Measurements from ENCODE around the gene PITRM1.

DNA sequence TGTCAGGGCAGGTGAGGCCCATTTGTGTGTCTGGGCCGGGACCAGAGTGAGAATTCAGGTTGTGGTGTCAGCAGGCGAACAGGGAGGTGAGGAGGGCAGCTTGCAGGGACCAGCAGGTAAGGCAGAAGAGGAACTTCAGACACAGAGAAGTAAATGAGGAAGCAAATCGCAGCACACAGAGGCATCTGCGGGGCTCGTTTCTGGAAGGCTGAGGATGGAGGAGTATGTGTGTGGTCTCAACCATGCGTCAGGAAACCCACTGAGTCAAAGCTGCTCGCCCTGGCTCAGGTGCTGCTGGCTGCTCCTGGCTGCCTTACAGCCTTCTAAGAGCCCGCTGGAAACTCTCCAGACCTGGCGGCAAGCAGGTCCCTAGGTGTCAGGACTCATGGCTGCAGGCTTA is 26.9 kb upstream of the PITRM1 start:
- TF ChIP-seq POLR2A (IDR thresholded peaks at IDR 0.05) = no peak
- TF ChIP-seq, protein P1, sequence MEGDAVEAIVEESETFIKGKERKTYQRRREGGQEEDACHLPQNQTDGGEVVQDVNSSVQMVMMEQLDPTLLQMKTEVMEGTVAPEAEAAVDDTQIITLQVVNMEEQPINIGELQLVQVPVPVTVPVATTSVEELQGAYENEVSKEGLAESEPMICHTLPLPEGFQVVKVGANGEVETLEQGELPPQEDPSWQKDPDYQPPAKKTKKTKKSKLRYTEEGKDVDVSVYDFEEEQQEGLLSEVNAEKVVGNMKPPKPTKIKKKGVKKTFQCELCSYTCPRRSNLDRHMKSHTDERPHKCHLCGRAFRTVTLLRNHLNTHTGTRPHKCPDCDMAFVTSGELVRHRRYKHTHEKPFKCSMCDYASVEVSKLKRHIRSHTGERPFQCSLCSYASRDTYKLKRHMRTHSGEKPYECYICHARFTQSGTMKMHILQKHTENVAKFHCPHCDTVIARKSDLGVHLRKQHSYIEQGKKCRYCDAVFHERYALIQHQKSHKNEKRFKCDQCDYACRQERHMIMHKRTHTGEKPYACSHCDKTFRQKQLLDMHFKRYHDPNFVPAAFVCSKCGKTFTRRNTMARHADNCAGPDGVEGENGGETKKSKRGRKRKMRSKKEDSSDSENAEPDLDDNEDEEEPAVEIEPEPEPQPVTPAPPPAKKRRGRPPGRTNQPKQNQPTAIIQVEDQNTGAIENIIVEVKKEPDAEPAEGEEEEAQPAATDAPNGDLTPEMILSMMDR (IDR thresholded peaks at IDR 0.05) = no peak

Measured in lower leg skin (tissue), 3 donors.